GM21737 (cell line): ENCODE results near the gene APMAP.

Experiments used
- ATAC-seq: cut with Tn5 transposase; IDR thresholded peaks from one replicate; pipeline ENCODE4 v1.9.1; 2021; ENCODE audit warnings: mild to moderate bottlenecking, moderate library complexity; ENCODE audit not compliant: unreplicated experiment

Gene APMAP, protein sequence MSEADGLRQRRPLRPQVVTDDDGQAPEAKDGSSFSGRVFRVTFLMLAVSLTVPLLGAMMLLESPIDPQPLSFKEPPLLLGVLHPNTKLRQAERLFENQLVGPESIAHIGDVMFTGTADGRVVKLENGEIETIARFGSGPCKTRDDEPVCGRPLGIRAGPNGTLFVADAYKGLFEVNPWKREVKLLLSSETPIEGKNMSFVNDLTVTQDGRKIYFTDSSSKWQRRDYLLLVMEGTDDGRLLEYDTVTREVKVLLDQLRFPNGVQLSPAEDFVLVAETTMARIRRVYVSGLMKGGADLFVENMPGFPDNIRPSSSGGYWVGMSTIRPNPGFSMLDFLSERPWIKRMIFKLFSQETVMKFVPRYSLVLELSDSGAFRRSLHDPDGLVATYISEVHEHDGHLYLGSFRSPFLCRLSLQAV

DNA sequence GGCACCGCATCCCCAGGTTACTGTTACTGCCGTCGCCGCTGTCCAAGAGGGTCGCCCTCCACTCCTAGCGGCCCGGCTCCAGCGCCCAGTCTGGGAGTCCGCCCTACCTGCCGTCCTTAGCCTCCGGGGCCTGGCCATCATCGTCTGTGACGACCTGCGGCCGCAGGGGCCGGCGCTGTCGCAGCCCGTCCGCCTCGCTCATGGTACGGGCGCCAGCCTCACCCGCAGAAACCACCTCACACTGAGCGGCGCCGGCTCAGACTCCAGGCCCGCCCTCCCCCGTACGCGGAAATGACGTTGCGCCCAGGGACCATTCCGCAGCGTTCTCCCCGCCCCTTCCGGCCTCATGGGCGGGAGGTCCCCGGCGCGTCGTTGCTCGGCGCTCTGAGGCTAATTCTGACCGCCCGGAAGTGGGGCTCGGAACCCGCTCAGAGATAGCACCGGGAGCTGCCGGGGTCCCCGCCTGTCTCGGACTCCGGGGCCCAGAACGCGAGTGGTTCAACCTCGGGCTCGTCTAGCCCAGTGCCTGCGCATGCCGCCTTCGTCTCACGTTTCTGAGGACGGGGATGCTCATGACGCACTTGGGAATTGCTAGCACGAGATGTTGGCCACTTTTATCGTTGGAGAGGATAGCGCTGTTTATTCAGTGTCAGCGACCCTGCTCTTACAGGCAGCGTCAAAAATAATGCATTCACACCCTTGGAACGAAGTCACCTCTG lies at the start of gene APMAP:
Gene APMAP, minus strand, starts transcription at position 265 of the 719 bp plus-strand sequence. Its CDS starts 63 bp downstream, at position 202.
- ATAC-seq, result peak; percentile 93

DNA sequence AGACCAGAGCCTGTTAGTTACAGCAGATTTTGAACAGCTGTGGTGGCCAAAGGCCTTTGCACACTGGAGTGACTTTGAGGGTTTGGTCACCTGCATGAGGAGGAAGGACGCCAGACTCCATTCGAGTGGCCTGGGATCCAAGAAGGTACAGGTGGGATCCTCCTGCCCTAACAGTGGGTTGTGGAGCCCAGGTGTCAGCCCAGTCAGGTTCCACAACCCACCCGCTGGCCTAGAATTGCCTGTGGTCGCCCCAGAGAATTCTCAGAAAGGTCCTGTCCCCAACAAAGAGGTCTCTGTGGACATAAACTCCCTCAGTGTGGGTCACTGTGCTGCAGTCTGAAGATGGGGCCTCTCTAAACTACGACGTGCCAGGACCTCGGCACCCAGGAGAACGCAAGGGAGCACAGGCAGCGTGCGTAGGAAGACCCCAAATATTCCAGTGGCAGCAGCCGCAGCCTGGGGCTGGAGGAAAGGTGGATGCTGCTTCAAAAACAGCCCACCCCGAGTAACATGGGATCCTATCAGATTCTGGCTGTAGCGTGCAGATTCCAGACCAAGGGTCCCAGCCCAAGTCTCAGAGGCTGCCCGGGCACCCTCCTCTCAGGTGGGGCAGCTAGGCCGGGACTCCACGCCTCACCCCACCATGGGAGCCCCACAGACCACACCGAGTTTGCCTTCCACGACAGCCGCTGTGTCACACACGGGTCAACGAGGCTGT lies 49.4 kb upstream of the APMAP start:
- no peak for ATAC-seq

DNA sequence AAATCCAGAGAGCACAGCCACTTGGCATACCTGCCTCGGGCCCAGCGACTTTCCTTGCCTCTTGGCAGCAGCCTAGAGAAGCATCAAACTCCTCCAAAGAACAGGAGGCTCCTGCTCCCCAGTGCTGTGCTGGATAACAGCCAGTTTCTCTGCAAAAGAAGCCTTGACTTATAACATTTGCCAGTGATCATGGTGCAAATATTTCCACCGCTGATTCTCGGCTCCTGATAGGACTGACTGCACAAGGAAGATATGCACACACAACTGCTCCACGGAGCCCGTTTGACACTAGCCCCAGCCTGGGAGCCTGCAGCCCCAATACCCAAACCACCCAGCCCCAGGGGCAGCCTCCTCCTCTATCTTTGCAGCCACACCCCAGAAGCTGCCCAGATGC lies 47.9 kb upstream of the APMAP start:
- no peak for ATAC-seq

DNA sequence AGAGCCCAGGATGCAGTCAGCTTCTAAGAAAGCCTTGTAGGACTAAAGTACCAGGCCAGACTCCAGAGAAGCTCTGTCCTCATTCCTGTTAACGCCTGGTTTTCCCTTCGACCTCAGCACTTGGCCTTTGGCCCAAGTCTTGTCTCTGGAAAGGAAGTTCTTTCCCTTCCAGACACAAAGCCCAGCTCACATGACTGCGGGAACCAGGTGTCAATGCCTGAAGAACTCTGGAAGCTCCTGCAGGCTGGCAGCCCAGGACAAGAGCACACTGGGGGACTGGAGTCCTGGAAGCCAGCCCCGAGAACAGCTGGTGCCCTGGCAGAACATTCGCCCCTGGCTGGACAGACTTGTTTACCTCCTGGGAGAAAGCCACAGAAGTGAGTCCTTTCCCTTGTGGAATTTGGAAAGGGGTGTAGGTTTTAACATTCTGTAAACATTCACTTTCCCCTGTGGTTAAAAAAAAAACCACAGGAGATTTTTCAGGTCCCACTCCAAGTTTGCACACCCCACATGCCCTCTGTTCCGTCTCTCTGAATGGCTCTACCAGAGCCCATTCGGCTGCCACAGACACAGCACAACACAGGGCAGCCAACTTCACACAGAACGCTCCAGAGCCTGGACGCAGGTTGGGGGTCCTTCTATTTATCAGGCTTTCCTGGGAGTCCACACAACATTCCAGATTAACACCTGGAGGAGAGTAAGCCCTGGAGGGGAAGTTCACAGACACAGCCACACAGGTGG lies 47.3 kb upstream of the APMAP start:
- ATAC-seq, result no peak

DNA sequence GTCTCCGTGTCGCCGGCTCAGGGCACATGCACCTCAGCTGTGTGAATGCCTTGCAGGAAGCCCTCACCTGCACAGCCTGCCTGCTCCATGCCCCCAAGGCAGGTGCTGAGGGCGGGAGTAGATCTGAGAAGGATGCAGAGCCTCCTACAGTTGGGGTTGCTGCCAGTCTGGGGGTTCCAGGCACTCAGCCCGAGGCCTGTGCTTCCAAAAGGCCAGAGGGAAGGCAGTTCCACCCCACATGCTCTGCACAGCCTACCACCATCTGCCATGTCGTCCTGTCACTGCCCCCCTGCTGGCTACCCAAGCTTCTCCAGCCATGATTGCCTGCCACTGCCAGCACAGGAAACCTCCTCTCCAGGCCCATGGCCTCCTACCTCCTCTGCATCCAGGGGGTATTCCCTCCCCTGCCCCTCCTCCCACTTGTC lies 46.1 kb upstream of the APMAP start:
- ATAC-seq, result no peak

DNA sequence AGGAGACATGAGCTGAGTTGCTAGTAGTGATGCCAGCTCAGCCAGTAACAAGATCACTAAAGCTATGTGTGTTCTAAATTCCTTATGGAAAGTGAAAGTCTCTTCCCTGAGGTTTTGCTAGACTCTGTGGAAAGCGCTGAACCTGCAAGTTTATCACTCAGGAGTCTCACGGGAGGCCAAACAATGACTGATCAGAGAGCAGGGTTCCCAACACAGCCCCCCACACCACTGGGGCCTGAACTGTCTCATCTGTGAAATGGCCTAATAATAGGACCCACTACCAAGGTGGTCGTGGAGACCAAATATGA lies 45.5 kb upstream of the APMAP start:
- ATAC-seq, result no peak

DNA sequence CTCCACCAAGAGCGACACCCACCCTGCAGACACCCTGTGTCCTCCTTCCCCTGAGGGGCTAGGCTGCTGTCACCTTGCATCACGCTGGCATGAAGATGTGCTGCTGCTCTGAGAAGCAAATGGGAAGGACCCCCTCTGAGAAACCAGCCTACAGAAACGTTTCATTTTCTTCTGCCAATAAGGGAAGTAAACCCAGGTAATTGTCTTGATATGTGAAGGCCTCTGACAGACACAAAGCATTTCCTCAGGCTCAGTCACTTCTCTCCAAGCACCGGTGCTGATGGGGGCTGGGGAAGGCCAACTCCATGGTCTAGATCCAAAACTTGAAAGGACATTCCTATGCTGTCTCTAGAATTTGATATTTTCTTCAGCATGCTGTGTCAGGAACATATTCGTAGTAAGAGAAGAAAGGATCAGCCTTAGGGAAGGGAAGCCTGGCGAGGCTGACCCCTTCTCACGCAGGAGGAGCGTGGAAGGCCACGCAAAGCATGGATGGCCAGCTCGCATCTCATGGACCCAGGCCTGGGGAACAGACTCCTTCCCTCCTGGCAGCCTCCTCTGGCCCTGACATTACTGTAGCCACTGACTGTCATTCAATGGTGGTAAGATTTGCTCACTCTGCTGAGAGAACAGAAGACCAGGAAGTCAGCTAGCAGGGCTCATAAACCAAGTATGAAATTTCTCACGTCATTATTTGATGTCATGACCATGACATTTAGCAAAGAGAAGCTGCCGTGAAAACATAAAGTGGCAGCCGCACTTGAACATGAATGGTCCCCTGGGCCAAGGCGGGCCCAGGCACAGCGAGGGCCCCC lies 44.9 kb upstream of the APMAP start:
- no peak for ATAC-seq

DNA sequence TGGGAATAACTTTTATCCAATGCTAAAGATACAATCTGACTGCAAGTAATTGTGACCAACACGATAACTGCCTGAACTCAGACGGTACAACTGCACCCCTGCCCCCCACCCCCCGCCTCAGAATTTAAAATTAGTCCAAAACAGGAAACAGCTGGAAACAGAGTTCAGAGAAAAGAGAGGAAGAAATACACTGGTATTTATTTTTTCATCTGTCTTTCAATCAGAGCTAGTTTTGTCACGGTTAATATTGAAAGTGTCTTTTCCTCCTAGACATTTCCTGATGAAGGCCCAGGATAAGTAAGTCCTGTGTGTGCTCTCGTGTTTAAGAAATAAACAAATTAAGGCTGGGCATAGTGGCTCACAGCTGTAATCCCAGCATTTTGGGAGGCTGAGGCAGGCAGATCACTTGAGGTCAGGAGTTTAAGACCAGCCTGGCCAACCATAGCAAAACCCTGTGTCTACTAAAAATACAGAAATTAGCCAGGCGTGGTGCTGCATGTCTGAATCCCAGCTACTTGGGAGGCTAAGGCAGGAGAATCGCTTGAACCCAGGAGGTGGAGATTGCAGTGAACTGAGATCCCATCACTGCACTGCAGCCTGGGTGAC lies 43.9 kb upstream of the APMAP start:
- no peak for ATAC-seq

DNA sequence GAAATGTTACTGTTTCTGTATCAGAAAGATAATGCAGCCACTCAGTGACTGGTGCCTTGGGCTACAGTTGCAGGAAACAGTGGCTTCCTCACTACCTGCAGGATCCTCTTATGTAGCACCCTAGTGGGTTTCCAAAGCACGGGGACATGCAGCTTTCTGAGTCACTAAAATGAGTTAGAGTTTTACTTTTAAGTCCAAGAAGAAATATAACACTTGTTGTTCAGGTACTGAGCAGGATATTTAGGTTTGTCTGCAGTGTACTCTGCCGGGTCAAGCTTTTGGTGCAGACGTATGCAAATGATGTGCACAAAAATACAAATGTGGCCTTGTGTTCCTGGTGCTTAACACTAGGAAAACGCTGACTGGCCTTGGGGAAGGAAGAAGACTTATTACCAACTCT lies 43.4 kb upstream of the APMAP start:
- ATAC-seq, result no peak

DNA sequence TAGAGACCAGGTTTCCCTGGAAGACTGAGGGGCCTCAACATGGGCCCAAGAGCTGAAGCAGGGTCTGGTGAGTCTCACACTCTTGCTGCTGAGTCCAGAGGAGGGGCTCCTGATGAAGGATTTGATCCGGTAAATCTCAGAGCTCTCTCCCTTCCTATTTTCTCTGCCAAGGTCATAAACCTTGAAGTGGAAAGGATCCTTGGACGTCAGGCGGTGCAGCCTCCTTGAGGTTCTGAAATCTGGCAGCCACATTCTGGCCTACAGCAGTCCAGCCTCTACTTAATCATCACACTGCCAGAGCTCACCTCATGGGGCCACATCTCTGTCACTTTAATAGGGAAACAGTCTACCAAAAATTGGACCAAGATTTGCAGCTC lies 41.4 kb upstream of the APMAP start:
- no peak for ATAC-seq

DNA sequence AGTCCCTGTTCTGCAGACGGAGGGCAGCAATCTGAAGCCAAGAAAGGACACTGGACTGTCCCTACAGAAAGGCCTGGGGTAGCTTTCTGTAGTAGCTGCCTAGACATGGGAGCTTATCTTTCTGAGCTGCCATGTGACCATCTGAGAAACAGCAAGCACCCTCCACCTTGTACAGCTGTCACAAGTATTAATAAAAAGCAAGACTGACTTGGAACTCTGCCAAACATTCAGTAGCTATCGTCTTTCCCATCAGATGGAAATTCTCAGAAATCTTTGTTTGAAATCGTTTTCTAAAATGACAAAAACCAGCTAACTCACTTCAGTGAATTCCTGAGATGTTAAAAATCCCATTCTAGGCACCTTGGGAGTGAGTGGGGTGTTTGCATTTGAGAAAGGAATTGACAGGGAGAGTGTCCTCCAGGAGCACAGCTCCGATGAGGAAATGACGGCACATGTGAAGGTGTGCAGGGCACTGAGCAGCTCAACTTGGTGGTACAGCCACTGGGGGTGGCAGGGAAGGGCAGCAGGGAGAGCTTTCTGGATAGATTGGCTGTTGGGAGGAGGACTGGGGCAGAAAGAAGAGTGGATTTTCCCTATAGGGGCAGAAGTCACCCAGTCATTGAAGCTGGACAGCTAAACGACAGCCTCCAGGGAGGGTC lies 40.8 kb upstream of the APMAP start:
- ATAC-seq, result no peak

DNA sequence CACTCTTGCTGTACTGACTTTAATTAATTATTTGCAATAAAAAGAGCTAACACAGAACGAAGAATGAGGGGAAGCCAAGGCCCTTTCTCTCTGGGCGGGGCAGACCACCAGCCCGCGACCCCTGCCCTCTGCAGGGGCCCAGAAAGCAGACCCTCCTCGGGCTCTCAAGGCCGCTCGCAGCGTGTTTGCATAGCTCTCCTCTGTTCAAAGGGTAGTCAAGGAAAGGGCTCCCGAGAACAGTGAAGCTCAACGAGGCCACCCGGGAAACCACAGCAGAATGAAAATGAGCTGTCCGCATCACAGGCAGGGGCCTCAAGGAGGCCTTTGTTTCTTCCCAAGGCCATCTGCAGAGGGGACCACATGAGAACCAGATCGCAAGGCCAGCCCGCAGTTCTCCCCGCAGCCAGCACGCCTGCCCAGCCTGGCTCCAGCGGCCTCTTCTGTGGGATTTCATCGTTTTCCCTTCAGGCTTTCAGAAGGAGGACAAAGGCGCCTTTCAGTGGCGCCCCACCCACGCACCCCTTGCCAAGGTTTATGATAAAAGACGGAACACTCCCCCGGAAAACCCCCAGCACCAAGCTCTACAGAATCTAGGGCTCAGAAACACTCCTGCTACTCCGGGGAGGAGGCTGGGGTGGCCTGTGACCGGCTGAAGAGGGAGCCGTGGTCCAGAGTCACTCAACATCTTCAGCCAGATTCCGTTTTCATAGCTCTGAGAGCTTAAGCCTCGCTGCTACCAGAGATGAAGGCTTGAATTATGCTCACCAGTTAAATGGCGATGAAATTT lies 40.1 kb upstream of the APMAP start:
- no peak for ATAC-seq

DNA sequence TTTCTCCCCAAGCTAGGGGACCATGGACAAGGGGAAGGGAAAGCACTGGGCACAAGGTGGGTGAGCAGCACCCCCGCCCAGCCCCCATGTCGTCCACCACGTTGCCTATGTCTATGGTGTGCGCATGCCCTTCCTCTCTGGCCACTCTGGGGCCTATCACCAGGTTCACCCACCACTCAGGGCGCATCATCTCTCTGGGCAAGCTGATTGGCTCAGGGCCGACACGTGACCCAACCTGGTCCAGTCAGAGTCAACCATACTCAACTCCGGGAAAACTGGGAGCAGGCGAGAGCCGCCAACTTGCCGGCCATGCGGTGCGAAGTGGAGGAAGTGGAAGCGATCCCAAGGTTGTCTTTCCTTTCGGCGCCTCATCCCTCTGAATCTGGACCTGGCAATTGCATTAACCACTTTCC lies 39.5 kb upstream of the APMAP start:
- ATAC-seq, result no peak

DNA sequence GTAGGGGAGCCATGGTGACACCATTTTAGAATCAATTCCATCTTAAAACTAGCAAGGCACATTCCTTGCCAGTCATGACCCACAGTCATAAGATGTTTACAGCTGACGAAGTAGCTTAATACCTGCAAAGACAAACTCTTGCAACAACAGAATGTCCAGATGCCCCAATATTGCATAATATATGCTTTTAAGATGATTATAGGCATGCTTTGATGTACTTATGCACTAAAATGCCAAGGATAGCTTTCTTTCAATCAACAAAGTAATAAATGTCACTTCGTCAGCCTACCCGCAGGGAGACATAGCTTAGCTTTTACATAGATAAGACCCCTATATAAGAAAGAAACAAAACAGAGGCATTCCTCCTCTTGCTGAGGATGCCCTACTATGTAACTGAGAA lies 38.7 kb upstream of the APMAP start:
- no peak for ATAC-seq

DNA sequence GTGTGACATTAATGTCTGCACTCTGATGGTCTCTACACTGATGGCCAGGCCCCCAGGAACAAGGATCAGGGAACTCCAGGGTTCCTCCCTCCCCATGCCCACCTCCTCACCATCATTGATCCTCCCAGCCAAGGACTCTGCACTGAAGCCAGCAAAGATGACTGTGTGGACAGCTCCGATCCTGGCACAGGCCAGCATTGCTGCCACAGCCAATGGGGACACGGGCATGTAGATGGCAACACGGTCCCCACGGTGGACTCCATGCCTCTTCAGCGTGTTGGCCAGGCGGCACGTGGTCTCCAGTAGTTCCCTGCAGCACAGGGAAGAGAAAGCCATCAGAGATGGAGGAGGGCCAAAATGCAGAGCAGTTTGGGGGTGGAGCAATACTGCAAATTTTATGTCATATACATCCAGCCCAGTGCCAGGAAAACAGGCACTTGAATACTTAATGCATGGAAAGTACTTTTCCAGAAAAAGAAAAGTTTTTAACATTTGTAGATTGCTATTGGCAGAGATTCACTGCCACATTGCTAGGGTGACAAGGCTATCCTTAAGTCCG lies 38.2 kb upstream of the APMAP start:
- ATAC-seq, result no peak

DNA sequence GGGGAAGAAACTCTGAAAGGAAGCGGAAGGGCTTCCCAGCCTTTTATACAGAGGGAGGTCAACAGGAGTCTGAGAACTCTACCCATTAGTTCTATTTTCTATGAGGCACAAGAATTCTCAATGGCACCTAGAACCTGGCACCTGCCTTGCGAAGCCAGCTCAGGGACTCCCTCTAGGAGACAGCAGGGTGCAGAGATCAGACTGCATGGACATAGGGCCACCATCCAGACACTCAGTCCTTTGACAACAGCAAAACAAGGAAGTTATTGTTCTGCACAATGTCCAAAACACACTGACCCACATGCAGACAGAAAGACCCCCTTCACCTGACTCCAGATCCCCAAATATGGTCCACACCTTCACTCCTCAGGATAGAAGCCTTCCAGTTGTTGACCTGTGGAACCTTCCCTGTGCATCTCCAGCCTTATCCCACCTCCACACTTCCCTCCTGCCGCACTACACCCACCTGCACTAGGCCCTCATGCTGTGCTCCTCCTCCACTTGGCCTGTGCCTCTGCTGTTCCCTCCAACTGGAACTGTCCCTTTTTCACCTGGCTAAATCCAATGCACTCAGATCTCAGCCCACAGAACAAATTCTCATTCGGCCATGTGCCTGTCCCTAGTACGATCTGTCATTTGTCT lies 37.6 kb upstream of the APMAP start:
- ATAC-seq, result no peak

DNA sequence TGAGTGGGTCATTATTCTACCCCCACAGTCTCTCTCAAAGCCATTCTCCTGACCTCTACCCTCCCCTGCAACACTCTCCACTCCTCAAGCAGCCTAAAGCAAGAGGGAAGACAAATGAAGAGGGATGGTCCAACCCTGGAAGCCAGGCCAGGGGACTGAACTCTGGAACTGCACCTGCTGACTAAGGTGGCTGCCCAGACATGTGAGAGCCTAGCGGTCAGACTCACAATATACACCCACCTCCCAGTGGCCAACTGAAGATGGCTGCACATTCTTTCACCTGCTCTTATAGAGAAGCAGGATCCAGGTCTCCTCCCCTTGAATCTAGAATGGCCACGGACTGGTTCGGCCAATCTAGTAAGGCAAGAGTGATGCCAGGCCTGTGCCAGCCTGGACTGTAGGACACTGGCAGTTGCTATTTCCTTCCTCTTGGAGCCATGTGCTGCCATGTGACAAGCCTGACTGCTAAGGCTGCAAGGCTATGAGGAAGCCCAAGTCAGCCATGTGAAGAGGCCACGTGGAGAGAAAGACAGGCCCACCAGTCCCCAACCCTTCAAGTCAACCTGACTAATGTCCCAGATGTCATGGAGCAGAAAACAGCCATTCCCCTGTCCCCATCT lies 33.5 kb upstream of the APMAP start:
- ATAC-seq, result no peak
